Fibroblast of the conjunctiva (primary cell): ENCODE measurements around the gene CD300C.
"Not testable (repeated sequence)": the region's sequence is repeated elsewhere in the genome, so short reads cannot be mapped to it uniquely, and the experiment has no call there.

Source experiments
- DNase-seq: peaks from one replicate; pipeline ENCODE4 v3.0.0-alpha.2; 2010; ENCODE audit warnings: low read depth

The CD300C gene

GRCh38 chr17:74512624-74513091 lies 33.3 kb downstream of the CD300C start:
- DNase-seq: no peak

GRCh38 chr17:74512036-74512435 lies 33.9 kb downstream of the CD300C start:
- DNase-seq: no peak

GRCh38 chr17:74508156-74508555 lies 37.8 kb downstream of the CD300C start:
- DNase-seq: no peak

GRCh38 chr17:74503949-74504348 lies 42.0 kb downstream of the CD300C start:
- DNase-seq: not testable (repeated sequence)

GRCh38 chr17:74502861-74503260 lies 43.1 kb downstream of the CD300C start:
- DNase-seq: no peak

GRCh38 chr17:74499992-74500391 lies 45.9 kb downstream of the CD300C start:
- no peak for DNase-seq

- no peak for DNase-seq
These were observed 48.4 kb downstream of the CD300C start for GRCh38 chr17:74497471-74497870.

GRCh38 chr17:74493331-74493833 lies 52.5 kb downstream of the CD300C start:
- DNase-seq: peak; percentile 22

GRCh38 chr17:74491626-74492025 lies 54.3 kb downstream of the CD300C start:
- no peak for DNase-seq
